ENCODE data around the gene TSPAN33. TPM values are rescaled to one million over a fixed set of nuclear protein-coding genes. Genes with fewer than 3 reads are reported as not detected.
"Not testable (repeated sequence)": the region's sequence is repeated elsewhere in the genome, so short reads cannot be mapped to it uniquely, and the experiment has no call there.

The TSPAN33 gene
- total RNA-seq, 1 donor from 2014 or later: 9.5 TPM

DNA sequence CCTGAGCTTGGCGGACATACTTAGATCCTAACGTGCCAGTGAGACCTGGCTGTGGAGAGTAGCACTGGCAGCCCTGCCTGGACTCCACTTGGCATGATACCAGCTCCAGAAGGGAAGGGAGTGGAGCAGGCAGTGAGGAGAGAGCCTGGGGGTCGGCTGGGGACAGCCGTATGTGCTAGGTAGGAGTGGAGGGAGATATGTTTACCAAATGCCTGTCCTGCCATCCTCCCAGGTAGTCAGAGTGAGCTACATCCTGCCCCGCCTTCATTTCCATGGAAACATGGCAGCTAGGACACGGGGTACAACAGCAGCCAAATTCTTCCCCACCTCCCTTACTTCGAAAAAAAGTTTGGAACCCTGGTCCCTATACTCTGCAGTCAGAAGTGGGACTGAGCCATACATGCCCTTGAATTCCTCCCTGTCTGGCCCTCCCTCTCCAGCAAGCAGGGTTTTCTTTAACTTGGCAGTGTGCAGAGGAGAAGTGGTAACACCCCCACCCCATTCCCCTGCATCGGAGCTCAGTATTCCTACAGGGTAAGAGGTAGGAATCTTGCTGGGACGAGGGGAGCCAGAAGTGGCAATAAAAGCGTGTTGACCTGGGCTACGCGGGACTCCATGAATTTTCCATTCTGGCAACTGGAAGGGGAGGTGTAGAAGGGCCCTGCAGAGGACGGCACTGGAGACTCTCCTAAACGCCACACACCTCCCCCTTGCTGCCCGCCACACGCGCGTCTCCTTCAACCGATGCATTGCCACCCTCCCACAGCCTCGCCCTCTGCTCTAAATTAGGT is 23.9 kb downstream of the TSPAN33 start:
- no peak overlapping the region for H3K27ac ChIP-seq
- H3K36me3 ChIP-seq: no peaks in the 10 kb centered on the region
- intact Hi-C loops (cut with DNase I): no loop called here
- DNase-seq: no peak
- peak; percentile 9 to 11 for ATAC-seq
- no peaks in the 10 kb centered on the region for H3K9me3 ChIP-seq
- H3K4me1 ChIP-seq: peaks cover 14% of the 10 kb centered on the region
- TF ChIP-seq, protein P1, sequence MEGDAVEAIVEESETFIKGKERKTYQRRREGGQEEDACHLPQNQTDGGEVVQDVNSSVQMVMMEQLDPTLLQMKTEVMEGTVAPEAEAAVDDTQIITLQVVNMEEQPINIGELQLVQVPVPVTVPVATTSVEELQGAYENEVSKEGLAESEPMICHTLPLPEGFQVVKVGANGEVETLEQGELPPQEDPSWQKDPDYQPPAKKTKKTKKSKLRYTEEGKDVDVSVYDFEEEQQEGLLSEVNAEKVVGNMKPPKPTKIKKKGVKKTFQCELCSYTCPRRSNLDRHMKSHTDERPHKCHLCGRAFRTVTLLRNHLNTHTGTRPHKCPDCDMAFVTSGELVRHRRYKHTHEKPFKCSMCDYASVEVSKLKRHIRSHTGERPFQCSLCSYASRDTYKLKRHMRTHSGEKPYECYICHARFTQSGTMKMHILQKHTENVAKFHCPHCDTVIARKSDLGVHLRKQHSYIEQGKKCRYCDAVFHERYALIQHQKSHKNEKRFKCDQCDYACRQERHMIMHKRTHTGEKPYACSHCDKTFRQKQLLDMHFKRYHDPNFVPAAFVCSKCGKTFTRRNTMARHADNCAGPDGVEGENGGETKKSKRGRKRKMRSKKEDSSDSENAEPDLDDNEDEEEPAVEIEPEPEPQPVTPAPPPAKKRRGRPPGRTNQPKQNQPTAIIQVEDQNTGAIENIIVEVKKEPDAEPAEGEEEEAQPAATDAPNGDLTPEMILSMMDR (IDR thresholded peaks at IDR 0.05): no peak
- H3K27me3 ChIP-seq (ENCODE audit: low read depth): peaks cover 50% of the 10 kb centered on the region
- H3K4me3 ChIP-seq: peak overlapping the region; percentile 57

DNA sequence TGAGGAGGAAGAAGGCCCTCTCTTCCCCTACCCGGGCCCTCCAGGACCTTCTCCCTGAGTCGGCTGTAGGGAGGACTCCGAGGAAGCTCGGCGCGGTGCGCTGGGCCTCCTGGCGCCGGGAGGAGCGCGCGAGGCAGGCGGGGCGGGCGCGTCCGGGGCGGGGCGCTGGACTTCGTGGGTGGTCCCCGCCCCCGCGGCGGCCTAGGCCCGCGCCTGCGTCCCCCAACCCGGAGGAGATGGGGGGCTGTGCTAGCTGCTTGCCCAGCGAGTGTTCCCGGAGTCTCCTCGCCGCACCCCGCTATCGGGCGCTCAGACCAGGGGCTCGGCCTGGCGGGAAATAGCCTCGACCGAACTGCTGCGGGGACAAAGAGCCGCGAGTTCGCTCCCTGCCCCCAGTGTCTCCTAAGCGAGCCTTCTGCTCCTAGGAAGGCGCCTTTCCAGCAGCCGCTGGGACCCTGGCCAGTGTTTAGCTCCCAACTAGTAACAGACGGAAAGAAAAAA is 24.7 kb downstream of the TSPAN33 start:
- Histone ChIP-seq H3K4me1 (peaks cover 14% of the 10 kb centered on the region), H3K9me3 (no peaks in the 10 kb centered on the region), H3K27me3 (ENCODE audit: low read depth) (peaks cover 52% of the 10 kb centered on the region), H3K36me3 (no peaks in the 10 kb centered on the region), H3K4me3 (peak overlapping the region; percentile 57), H3K27ac (peak overlapping the region; percentile 18)
- ATAC-seq (peak; percentile 74 to 77), DNase-seq (no peak)
- intact Hi-C loops (cut with DNase I): no loop called here
- TF ChIP-seq, protein P1 (IDR thresholded peaks at IDR 0.05): no peak

DNA sequence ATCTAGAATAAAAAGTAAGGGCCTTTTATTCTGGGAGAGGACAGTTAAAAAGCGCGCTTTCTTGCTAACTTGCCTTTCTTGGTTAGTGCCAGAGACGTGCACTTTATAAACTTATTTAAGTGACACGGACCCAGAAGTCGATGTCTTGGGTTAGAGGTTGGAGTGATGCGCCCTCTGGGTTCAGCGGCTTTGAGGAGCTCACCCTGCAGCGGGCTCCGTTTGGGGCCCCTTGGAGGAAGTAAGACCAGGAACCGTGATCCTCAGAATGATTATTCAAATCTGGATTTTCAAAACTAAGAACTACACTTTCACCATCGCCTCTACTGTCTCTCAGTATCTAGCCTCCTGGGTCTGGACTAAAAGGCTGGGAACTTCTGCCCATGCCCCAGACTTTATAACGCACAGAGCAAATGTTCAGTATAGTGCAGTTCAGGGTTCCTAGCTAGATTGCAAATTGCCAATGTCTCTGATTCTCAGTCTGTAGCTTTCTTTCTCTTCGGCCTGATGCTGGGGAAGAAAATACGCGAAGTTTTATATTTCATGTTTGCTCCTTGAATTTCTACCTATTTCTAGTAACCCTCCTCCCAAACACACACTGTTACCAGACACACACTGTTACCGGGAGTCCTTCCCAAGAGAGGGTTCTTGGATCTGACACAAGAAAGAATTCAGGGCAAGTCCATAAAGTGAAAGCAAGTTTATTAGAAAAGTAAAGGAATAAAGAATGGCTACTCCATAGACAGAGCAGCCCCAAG is 25.4 kb downstream of the TSPAN33 start:
- Histone ChIP-seq H3K27me3 (ENCODE audit: low read depth) (peaks cover 54% of the 10 kb centered on the region), H3K4me1 (peaks cover 14% of the 10 kb centered on the region), H3K9me3 (no peaks in the 10 kb centered on the region), H3K27ac (peak overlapping the region; percentile 18), H3K4me3 (peak overlapping the region; percentile 57), H3K36me3 (no peaks in the 10 kb centered on the region)
- intact Hi-C loops (cut with DNase I): no loop called here
- TF ChIP-seq, protein P1 (IDR thresholded peaks at IDR 0.05): no peak
- DNase-seq: no peak
- ATAC-seq: peak; percentile 34 to 43

DNA sequence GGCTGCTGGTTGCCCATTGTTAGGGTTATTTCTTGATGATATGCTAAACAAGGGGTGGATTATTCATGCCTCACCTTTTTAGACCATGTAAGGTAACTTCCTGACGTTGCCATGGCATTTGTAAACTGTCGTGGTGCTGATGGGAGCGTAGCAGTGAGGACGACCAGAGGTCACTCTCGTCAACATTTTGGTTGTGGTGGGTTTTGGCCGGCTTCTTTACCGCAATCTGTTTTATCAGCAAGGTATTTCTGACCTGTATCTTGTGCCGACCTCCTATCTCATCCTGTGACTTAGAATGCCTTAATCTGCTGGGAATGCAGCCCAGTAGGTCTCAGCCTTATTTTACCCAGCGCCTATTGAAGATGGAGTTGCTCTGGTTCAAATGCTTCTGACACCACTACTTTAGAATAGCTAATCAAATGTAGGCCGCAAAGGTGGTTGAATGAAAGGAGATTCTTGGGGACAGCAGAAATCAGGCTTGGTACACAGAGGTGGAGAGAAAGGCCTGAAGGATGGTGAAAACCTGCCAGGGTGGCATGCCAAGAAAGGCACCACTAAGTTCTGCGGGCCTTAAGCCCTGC is 26.0 kb downstream of the TSPAN33 start:
- DNase-seq (no peak), ATAC-seq (no peak)
- H3K36me3 ChIP-seq: no peaks in the 10 kb centered on the region
- H3K27ac ChIP-seq: no peak overlapping the region
- H3K9me3 ChIP-seq: no peaks in the 10 kb centered on the region
- intact Hi-C loops (cut with DNase I): no loop called here
- no peak overlapping the region for H3K4me3 ChIP-seq
- TF ChIP-seq, protein P1 (IDR thresholded peaks at IDR 0.05): no peak
- H3K27me3 ChIP-seq (ENCODE audit: low read depth): peaks cover 57% of the 10 kb centered on the region
- H3K4me1 ChIP-seq: peaks cover 14% of the 10 kb centered on the region

DNA sequence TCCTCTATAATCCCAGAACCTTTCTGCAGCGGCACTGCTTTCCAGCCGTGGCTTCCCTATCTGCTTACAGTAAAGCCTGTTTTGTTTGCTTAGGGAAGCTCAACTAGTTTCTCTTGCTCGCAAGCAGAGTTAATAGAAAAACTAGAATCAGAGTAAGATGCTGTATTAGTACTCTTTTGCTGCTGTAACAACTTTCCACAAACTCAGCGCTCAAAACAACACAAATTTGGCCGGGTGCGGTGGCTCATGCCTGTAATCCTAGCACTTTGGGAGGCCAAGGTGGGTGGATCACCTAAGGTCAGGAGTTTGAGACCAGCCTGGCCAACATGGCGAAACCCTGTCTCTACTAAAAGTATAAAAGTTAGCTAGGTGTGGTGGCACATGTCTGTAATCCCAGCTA is 29.4 kb downstream of the TSPAN33 start:
- DNase-seq; H3K9me3 ChIP-seq; intact Hi-C loops (cut with DNase I); H3K4me3 ChIP-seq; H3K36me3 ChIP-seq; ATAC-seq; H3K27ac ChIP-seq: not testable (repeated sequence)
- H3K4me1 ChIP-seq: peaks cover 14% of the 10 kb centered on the region
- peaks cover 54% of the 10 kb centered on the region for H3K27me3 ChIP-seq (ENCODE audit: low read depth)
